ENCODE results near the gene PROSER3. TPM values are rescaled to one million over a fixed set of nuclear protein-coding genes. Genes with fewer than 3 reads are reported as not detected.
A peak's percentile ranks its signal among the peaks of the same experiment; 100 is the strongest.

Gene PROSER3
- total RNA-seq, 2 donors from 2014 or later: 7.3 to 14.2 TPM

GRCh38 chr19:35744430-35745327 lies 13.3 kb upstream of the PROSER3 start:
- 4 to 8% methylated on average over 34 to 41 of the region's 41 CpGs for WGBS, 2 donors
- DNase-seq (peak; percentile 95 to 98 (median 96)), ATAC-seq (peak; percentile 67)
- TF ChIP-seq CTCF (IDR thresholded peaks at IDR 0.05) (peak in 6 of 7 experiments; percentile 9 to 53 (median 46)), POLR2A (IDR thresholded peaks at IDR 0.05) (peak in 1 of 3 donors; percentile 90)
- Histone ChIP-seq H3K9me3 (no peaks in the 10 kb centered on the region), H3K4me3 (peak overlapping the region; percentile 67 to 78), H3K27ac (peak overlapping the region; percentile 97 to 100 (median 100)), H3K36me3 (replicated peaks in 1 of 2; ENCODE audit: insufficient read depth in 1 of 2, low read depth in 2 of 2) (no peaks in the 10 kb centered on the region), H3K27me3 (no peaks in the 10 kb centered on the region), H3K4me1 (peaks cover 49% of the 10 kb centered on the region)
- intact Hi-C loops (cut with DNase I): no loop called here

DNA sequence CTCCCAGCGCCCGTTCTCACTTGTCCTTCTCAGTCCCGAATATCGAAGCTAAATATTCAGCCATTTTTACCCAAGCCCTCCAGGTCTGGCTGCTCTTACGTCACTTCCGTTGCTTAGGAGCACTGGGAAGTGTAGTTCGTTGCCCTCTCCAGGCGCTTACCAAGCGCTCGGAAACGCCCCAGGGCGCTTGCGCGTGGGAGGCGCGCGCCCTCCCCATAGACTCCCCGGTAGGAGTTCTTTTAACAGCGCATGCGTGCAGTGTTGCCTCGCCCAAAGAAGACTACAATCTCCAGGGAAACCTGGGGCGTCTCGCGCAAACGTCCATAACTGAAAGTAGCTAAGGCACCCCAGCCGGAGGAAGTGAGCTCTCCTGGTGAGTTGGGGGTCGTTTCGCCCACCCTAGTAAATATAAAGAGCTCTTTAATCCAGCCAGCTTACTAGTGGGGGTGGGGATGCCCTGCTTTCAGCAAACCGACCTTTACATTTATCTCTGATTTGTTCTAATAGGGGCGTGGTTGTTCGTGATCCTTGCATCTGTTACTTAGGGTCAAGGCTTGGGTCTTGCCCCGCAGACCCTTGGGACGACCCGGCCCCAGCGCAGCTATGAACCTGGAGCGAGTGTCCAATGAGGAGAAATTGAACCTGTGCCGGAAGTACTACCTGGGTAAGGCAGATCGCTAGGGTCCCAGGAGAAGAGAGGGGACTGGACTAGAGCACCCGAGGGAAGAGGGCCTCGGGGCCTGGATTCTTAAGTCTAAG lies 12.5 kb upstream of the PROSER3 start, which contains the start of the genes PSENEN and U2AF1L4:
TSS of gene PSENEN (plus strand) at position 324 of the 759 bp plus-strand sequence. CDS start at position 604, 280 bp downstream.
TSS of gene U2AF1L4 (minus strand) at position 91 of the 759 bp plus-strand sequence. CDS start at position 64, 27 bp downstream.
- no peaks in the 10 kb centered on the region for H3K9me3 ChIP-seq
- TF ChIP-seq POLR2A (IDR thresholded peaks at IDR 0.05) (peak in 1 of 3 donors; percentile 63), CTCF (IDR thresholded peaks at IDR 0.05) (peak in 2 of 7 experiments; percentile 32 to 36)
- peak; percentile 75 for ATAC-seq
- intact Hi-C loops (cut with DNase I): no loop called here
- no peaks in the 10 kb centered on the region for H3K36me3 ChIP-seq (replicated peaks in 1 of 2; ENCODE audit: insufficient read depth in 1 of 2, low read depth in 2 of 2)
- peak within 1 kb of the TSS; percentile 97 to 100 (median 100) for H3K27ac ChIP-seq
- peak within 1 kb of the TSS; percentile 67 to 78 for H3K4me3 ChIP-seq
- no peaks in the 10 kb centered on the region for H3K27me3 ChIP-seq
- peak; percentile 97 to 99 (median 99) for DNase-seq
- peaks cover 49% of the 10 kb centered on the region for H3K4me1 ChIP-seq
- WGBS, 2 donors: 0 to 1% methylated on average over 24 to 40 of the region's 40 CpGs

- peaks cover 49% of the 10 kb centered on the region for H3K4me1 ChIP-seq
- no peaks in the 10 kb centered on the region for H3K36me3 ChIP-seq (replicated peaks in 1 of 2; ENCODE audit: insufficient read depth in 1 of 2, low read depth in 2 of 2)
- no peak for DNase-seq
- ATAC-seq: no peak
- no peaks in the 10 kb centered on the region for H3K27me3 ChIP-seq
- H3K4me3 ChIP-seq: peak overlapping the region; percentile 67 to 78
- H3K27ac ChIP-seq: peak overlapping the region in 3 of 4 donors; percentile 56 to 100 (median 99)
- WGBS, 2 donors: 1 to 18% methylated on average over 4 of the region's 4 CpGs
- intact Hi-C loops (cut with DNase I): no loop called here
- no peaks in the 10 kb centered on the region for H3K9me3 ChIP-seq
- TF ChIP-seq CTCF (IDR thresholded peaks at IDR 0.05) (no peak), POLR2A (IDR thresholded peaks at IDR 0.05) (no peak)
Measured at GRCh38 chr19:35746087-35746462, 11.9 kb upstream of the PROSER3 start.

DNA sequence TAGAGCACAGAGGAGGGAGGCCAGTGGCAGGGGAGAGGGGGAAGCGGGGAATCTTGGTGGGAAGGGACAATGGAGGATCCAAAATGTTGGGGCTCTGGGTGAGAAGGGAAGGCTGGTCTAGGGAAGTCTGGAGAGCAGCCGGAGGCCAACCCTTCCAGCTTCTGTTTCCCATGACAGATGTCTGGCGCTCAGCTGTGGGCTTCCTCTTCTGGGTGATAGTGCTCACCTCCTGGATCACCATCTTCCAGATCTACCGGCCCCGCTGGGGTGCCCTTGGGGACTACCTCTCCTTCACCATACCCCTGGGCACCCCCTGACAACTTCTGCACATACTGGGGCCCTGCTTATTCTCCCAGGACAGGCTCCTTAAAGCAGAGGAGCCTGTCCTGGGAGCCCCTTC lies 11.4 kb upstream of the PROSER3 start:
- ATAC-seq (no peak), DNase-seq (no peak)
- intact Hi-C loops (cut with DNase I): no loop called here
- Histone ChIP-seq H3K27me3 (no peaks in the 10 kb centered on the region), H3K4me1 (peaks cover 48% of the 10 kb centered on the region), H3K9me3 (no peaks in the 10 kb centered on the region), H3K4me3 (no peak overlapping the region), H3K36me3 (replicated peaks in 1 of 2; ENCODE audit: insufficient read depth in 1 of 2, low read depth in 2 of 2) (no peaks in the 10 kb centered on the region), H3K27ac (no peak overlapping the region)
- TF ChIP-seq CTCF (IDR thresholded peaks at IDR 0.05) (no peak), POLR2A (IDR thresholded peaks at IDR 0.05) (no peak)
- 74 to 77% methylated on average over 5 of the region's 5 CpGs for WGBS, 2 donors

Measured in body of pancreas (tissue), 4 donors.